ENCODE measurements around the gene THSD7A. TPM values are rescaled to one million over a fixed set of nuclear protein-coding genes. Genes with fewer than 3 reads are reported as not detected.
A peak's percentile ranks its signal among the peaks of the same experiment; 100 is the strongest.

Gene THSD7A
- total and polyA plus RNA-seq, 2 of the 8 experiments (the other 6 are each of a cell fraction or from before 2014, with no cell fraction given) = 0.44 to 1.2 TPM

GRCh38 chr7:11810043-11810625 is 21.9 kb downstream of the THSD7A start:
- 79% methylated on average over 4 of the region's 4 CpGs; no CpG with 5 or more reads in 1 of the 2 experiments for whole genome bisulfite sequencing, 2 experiments (ENCODE audit: extremely low coverage in 1 of 2, insufficient coverage in 1 of 2, insufficient read length in 1 of 2, insufficient replicate concordance in 2 of 2, low coverage in 1 of 2, low lambda C conversion rate in 2 of 2, missing lambda C conversion rate in 1 of 2)
- Histone ChIP-seq H4K91ac (replicated peaks; ENCODE audit: insufficient read length, low read length) (no peak overlapping the region), H2BK15ac (ENCODE audit: low read length) (no peak overlapping the region), H2BK20ac (ENCODE audit: low read length) (no peak overlapping the region), H2BK12ac (ENCODE audit: low read depth, low read length) (no peak overlapping the region; the same call in 1 of the 2 replicates), H2AK5ac (ENCODE audit: low read depth, low read length) (no peak overlapping the region), H3K9me3 (ENCODE audit: insufficient read depth in 2 of 2, low read depth in 1 of 2, low read length in 1 of 2) (no peaks in the 10 kb centered on the region), H4K20me1 (replicated peaks in 1 of 2; ENCODE audit: control insufficient read depth in 1 of 2, insufficient read depth in 2 of 2, low read length in 2 of 2) (no peaks in the 10 kb centered on the region), H2BK5ac (ENCODE audit: low read depth, low read length) (no peak overlapping the region), H3K27me3 (replicated peaks in 1 of 4; ENCODE audit: control insufficient read depth in 3 of 4, extremely low read depth in 1 of 4, insufficient read depth in 3 of 4, low read length in 3 of 4) (no peaks in the 10 kb centered on the region), H3K79me1 (ENCODE audit: low read depth, low read length) (no peaks in the 10 kb centered on the region), H3K9ac (replicated peaks in 1 of 4; ENCODE audit: extremely low read depth in 1 of 4, low read depth in 3 of 4, low read length in 3 of 4) (no peak overlapping the region), H3K23me2 (ENCODE audit: low read depth, low read length) (no peaks in the 10 kb centered on the region), H2BK120ac (replicated peaks; ENCODE audit: low read depth, low read length) (no peak overlapping the region), H3K4me2 (ENCODE audit: insufficient read depth in 1 of 2, low read depth in 2 of 2, low read length in 2 of 2) (no peak overlapping the region), H3K36me3 (ENCODE audit: control insufficient read depth in 2 of 4, insufficient read depth in 4 of 4, low read length in 3 of 4) (no peaks in the 10 kb centered on the region), H3K18ac (ENCODE audit: extremely low read depth, low read length) (no peak overlapping the region), H3K56ac (replicated peaks; ENCODE audit: insufficient read length, low read depth, low read length) (no peak overlapping the region), H4K8ac (ENCODE audit: extremely low read depth, insufficient read depth, low read length) (no peak overlapping the region), H3K79me2 (ENCODE audit: control insufficient read depth in 1 of 2, insufficient read depth in 2 of 2, low read length in 2 of 2) (no peaks in the 10 kb centered on the region), H3K4me1 (replicated peaks in 1 of 4; ENCODE audit: control insufficient read depth in 3 of 4, insufficient read depth in 4 of 4, low read length in 3 of 4) (peaks cover 0 to 3% (median 0%) of the 10 kb centered on the region in 4 experiments; a peak in 1 of 7 replicates), H3K4ac (replicated peaks; ENCODE audit: insufficient read length, low read depth, low read length) (no peak overlapping the region), H4K5ac (ENCODE audit: insufficient read length, low read depth, low read length) (no peak overlapping the region), H2AFZ (ENCODE audit: low read length) (no peak overlapping the region), H3K27ac (ENCODE audit: low read depth, low read length) (no peak overlapping the region), H3K4me3 (ENCODE audit: extremely low read depth in 1 of 4, insufficient read depth in 2 of 4, low read depth in 3 of 4, low read length in 4 of 4) (no peak overlapping the region), H3K14ac (ENCODE audit: insufficient read length) (no peak overlapping the region), H3K23ac (ENCODE audit: insufficient read length) (no peak overlapping the region)
- ChIA-PET CTCF (ENCODE audit: partially characterized antibody) (interaction anchor here (0.7 to 1.3 kb wide), 4 partner anchors 9 to 61 kb away, joined by 3 to 6 read pairs (median 4); no protein-coding TSS in a partner anchor), POLR2A (ENCODE audit: partially characterized antibody) (no interaction called here)
- DNase-seq (ENCODE audit: low read depth in 1 of 2, low spot score in 2 of 2) (no peak), FAIRE-seq (peak; percentile 65)
- TF ChIP-seq, protein P1, sequence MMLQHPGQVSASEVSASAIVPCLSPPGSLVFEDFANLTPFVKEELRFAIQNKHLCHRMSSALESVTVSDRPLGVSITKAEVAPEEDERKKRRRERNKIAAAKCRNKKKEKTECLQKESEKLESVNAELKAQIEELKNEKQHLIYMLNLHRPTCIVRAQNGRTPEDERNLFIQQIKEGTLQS (IDR thresholded peaks at IDR 0.05; ENCODE audit: insufficient read depth, low read depth, low read length) = no peak
- TF ChIP-seq SIX5 (IDR thresholded peaks at IDR 0.05; ENCODE audit: low read depth, low read length) (no peak), CEBPB (IDR thresholded peaks at IDR 0.05; ENCODE audit: low read depth, low read length) (no peak), CBX5 (IDR thresholded peaks at IDR 0.05; ENCODE audit: low read depth, low read length) (no peak), KDM1A (IDR thresholded peaks at IDR 0.05; ENCODE audit: borderline replicate concordance, low read length) (no peak), TCF12 (IDR thresholded peaks at IDR 0.05; ENCODE audit: low read depth, low read length) (no peak), POLR2A (IDR thresholded peaks at IDR 0.05; ENCODE audit: control extremely low read depth in 1 of 2, low read depth in 2 of 2, low read length in 2 of 2) (no peak), GABPA (IDR thresholded peaks at IDR 0.05; ENCODE audit: borderline replicate concordance, insufficient read depth, low read length) (no peak), SIRT6 (IDR thresholded peaks at IDR 0.05; ENCODE audit: low read length) (no peak), ZNF274 (IDR thresholded peaks at IDR 0.05; ENCODE audit: borderline replicate concordance, extremely low read depth, low read length) (no peak), SP4 (IDR thresholded peaks at IDR 0.05; ENCODE audit: low read length) (no peak), NANOG (IDR thresholded peaks at IDR 0.05; ENCODE audit: insufficient read depth, low read depth, low read length, poor library complexity, severe bottlenecking) (no peak), MAFK (IDR thresholded peaks at IDR 0.05; ENCODE audit: low read depth, low read length) (no peak)
- TF ChIP-seq, protein P2, sequence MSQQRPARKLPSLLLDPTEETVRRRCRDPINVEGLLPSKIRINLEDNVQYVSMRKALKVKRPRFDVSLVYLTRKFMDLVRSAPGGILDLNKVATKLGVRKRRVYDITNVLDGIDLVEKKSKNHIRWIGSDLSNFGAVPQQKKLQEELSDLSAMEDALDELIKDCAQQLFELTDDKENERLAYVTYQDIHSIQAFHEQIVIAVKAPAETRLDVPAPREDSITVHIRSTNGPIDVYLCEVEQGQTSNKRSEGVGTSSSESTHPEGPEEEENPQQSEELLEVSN (IDR thresholded peaks at IDR 0.05) = no peak

Measured in H1 (cell line).